ENCODE results near the gene FLNA.

FLNA gene

GRCh38 chrX:154384284-154384892 lies 10.0 kb upstream of the FLNA start:
- Mint-ChIP-seq H3K36me3 (ENCODE audit: low read depth) (peaks cover 11% of the 10 kb centered on the region), H3K9me3 (no peaks in the 10 kb centered on the region), H3K27me3 (no peaks in the 10 kb centered on the region), H3K4me3 (no peak overlapping the region), H3K4me1 (peaks cover 16% of the 10 kb centered on the region), H3K27ac (no peak overlapping the region)
- DNase-seq = no peak
- ATAC-seq = no peak

GRCh38 chrX:154383359-154384283 lies 9.2 kb upstream of the FLNA start:
- DNase-seq (no peak), ATAC-seq (no peak)
- H3K36me3 Mint-ChIP-seq (ENCODE audit: low read depth) = peaks cover 11% of the 10 kb centered on the region
- no peak overlapping the region for H3K27ac Mint-ChIP-seq
- no peaks in the 10 kb centered on the region for H3K9me3 Mint-ChIP-seq
- H3K27me3 Mint-ChIP-seq = no peaks in the 10 kb centered on the region
- no peak overlapping the region for H3K4me3 Mint-ChIP-seq
- peaks cover 16% of the 10 kb centered on the region for H3K4me1 Mint-ChIP-seq

GRCh38 chrX:154382483-154383069 lies 8.1 kb upstream of the FLNA start:
- H3K4me3 Mint-ChIP-seq = no peak overlapping the region
- DNase-seq (no peak), ATAC-seq (no peak)
- H3K27ac Mint-ChIP-seq = peak overlapping the region; percentile 19
- no peaks in the 10 kb centered on the region for H3K27me3 Mint-ChIP-seq
- peaks cover 18% of the 10 kb centered on the region for H3K4me1 Mint-ChIP-seq
- no peaks in the 10 kb centered on the region for H3K9me3 Mint-ChIP-seq
- H3K36me3 Mint-ChIP-seq (ENCODE audit: low read depth) = peaks cover 11% of the 10 kb centered on the region

GRCh38 chrX:154381271-154381670 lies 6.8 kb upstream of the FLNA start:
- Mint-ChIP-seq H3K27ac (no peak overlapping the region), H3K4me3 (no peak overlapping the region), H3K9me3 (no peaks in the 10 kb centered on the region), H3K27me3 (no peaks in the 10 kb centered on the region), H3K4me1 (peaks cover 23% of the 10 kb centered on the region), H3K36me3 (ENCODE audit: low read depth) (peaks cover 11% of the 10 kb centered on the region)
- no peak for ATAC-seq
- DNase-seq = no peak

GRCh38 chrX:154380787-154381186 lies 6.4 kb upstream of the FLNA start:
- DNase-seq (no peak), ATAC-seq (no peak)
- Mint-ChIP-seq H3K36me3 (ENCODE audit: low read depth) (peaks cover 11% of the 10 kb centered on the region), H3K9me3 (no peaks in the 10 kb centered on the region), H3K4me1 (peaks cover 23% of the 10 kb centered on the region), H3K27ac (peak overlapping the region; percentile 76), H3K4me3 (peak overlapping the region; percentile 88), H3K27me3 (no peaks in the 10 kb centered on the region)

GRCh38 chrX:154380153-154380552 lies 5.7 kb upstream of the FLNA start:
- no peaks in the 10 kb centered on the region for H3K9me3 Mint-ChIP-seq
- H3K36me3 Mint-ChIP-seq (ENCODE audit: low read depth) = peaks cover 11% of the 10 kb centered on the region
- DNase-seq (no peak), ATAC-seq (no peak)
- H3K4me1 Mint-ChIP-seq = peaks cover 25% of the 10 kb centered on the region
- no peaks in the 10 kb centered on the region for H3K27me3 Mint-ChIP-seq
- H3K27ac Mint-ChIP-seq = peak overlapping the region; percentile 92
- peak overlapping the region; percentile 88 for H3K4me3 Mint-ChIP-seq

- peak overlapping the region; percentile 88 for H3K4me3 Mint-ChIP-seq
- no peaks in the 10 kb centered on the region for H3K27me3 Mint-ChIP-seq
- ATAC-seq (no peak), DNase-seq (no peak)
- no peaks in the 10 kb centered on the region for H3K9me3 Mint-ChIP-seq
- peak overlapping the region; percentile 92 for H3K27ac Mint-ChIP-seq
- H3K4me1 Mint-ChIP-seq = peaks cover 27% of the 10 kb centered on the region
- H3K36me3 Mint-ChIP-seq (ENCODE audit: low read depth) = peaks cover 11% of the 10 kb centered on the region
Observed at GRCh38 chrX:154379569-154379951, 5.1 kb upstream of the FLNA start.

GRCh38 chrX:154378799-154379568 lies 4.5 kb upstream of the FLNA start, which contains the start of gene EMD:
EMD (plus strand) TSS chrX:154379295; CDS start chrX:154379485, 190 bp downstream.
- peak within 1 kb of the TSS; percentile 92 for H3K27ac Mint-ChIP-seq
- no peaks in the 10 kb centered on the region for H3K9me3 Mint-ChIP-seq
- H3K36me3 Mint-ChIP-seq (ENCODE audit: low read depth) = peaks cover 11% of the 10 kb centered on the region
- peaks cover 24% of the 10 kb centered on the region for H3K4me1 Mint-ChIP-seq
- DNase-seq (peak; percentile 94), ATAC-seq (peak; percentile 88)
- H3K27me3 Mint-ChIP-seq = no peaks in the 10 kb centered on the region
- peak within 1 kb of the TSS; percentile 88 for H3K4me3 Mint-ChIP-seq

GRCh38 chrX:154378059-154378798 lies 3.8 kb upstream of the FLNA start:
- no peaks in the 10 kb centered on the region for H3K27me3 Mint-ChIP-seq
- DNase-seq = no peak
- H3K4me1 Mint-ChIP-seq = peaks cover 28% of the 10 kb centered on the region
- peaks cover 11% of the 10 kb centered on the region for H3K36me3 Mint-ChIP-seq (ENCODE audit: low read depth)
- H3K9me3 Mint-ChIP-seq = no peaks in the 10 kb centered on the region
- no peak for ATAC-seq
- H3K27ac Mint-ChIP-seq = peak overlapping the region; percentile 84
- H3K4me3 Mint-ChIP-seq = peak overlapping the region; percentile 71

- Mint-ChIP-seq H3K27ac (peak overlapping the region; percentile 84), H3K4me3 (no peak overlapping the region), H3K36me3 (ENCODE audit: low read depth) (peaks cover 11% of the 10 kb centered on the region), H3K27me3 (no peaks in the 10 kb centered on the region), H3K9me3 (no peaks in the 10 kb centered on the region), H3K4me1 (peaks cover 33% of the 10 kb centered on the region)
- no peak for DNase-seq
- ATAC-seq = no peak
Observed at GRCh38 chrX:154376774-154377173, 2.3 kb upstream of the FLNA start.

- H3K4me1 Mint-ChIP-seq = peaks cover 26% of the 10 kb centered on the region
- DNase-seq (no peak), ATAC-seq (no peak)
- H3K4me3 Mint-ChIP-seq = peak overlapping the region; percentile 34
- H3K9me3 Mint-ChIP-seq = no peaks in the 10 kb centered on the region
- peaks cover 8% of the 10 kb centered on the region for H3K36me3 Mint-ChIP-seq (ENCODE audit: low read depth)
- H3K27me3 Mint-ChIP-seq = no peaks in the 10 kb centered on the region
- no peak overlapping the region for H3K27ac Mint-ChIP-seq
Observed at GRCh38 chrX:154375156-154375504, 696 bp upstream of the FLNA start.

GRCh38 chrX:154373340-154374306 lies 811 bp downstream of the FLNA start:
- Mint-ChIP-seq H3K27ac (no peak overlapping the region), H3K4me3 (peak overlapping the region; percentile 75), H3K9me3 (no peaks in the 10 kb centered on the region), H3K4me1 (peaks cover 28% of the 10 kb centered on the region), H3K27me3 (no peaks in the 10 kb centered on the region), H3K36me3 (ENCODE audit: low read depth) (peaks cover 11% of the 10 kb centered on the region)
- ATAC-seq (no peak), DNase-seq (peak; percentile 36)

- Mint-ChIP-seq H3K27ac (peak overlapping the region; percentile 68), H3K36me3 (ENCODE audit: low read depth) (peaks cover 11% of the 10 kb centered on the region)
- peak; percentile 9 for ATAC-seq
Observed at GRCh38 chrX:154372612-154373022, 1.8 kb downstream of the FLNA start.

More at GRCh38 chrX:154372612-154373022, 1.8 kb downstream of the FLNA start:
- no peaks in the 10 kb centered on the region for H3K27me3 Mint-ChIP-seq
- H3K9me3 Mint-ChIP-seq = no peaks in the 10 kb centered on the region
- peaks cover 33% of the 10 kb centered on the region for H3K4me1 Mint-ChIP-seq
- DNase-seq = peak; percentile 53
- H3K4me3 Mint-ChIP-seq = peak overlapping the region; percentile 81
